EL (cell line): ENCODE data around the gene FLT1.

Experiments
- DNase-seq: peaks from one replicate; pipeline ENCODE4 v3.0.0-alpha.2; 2016

The FLT1 gene

DNA sequence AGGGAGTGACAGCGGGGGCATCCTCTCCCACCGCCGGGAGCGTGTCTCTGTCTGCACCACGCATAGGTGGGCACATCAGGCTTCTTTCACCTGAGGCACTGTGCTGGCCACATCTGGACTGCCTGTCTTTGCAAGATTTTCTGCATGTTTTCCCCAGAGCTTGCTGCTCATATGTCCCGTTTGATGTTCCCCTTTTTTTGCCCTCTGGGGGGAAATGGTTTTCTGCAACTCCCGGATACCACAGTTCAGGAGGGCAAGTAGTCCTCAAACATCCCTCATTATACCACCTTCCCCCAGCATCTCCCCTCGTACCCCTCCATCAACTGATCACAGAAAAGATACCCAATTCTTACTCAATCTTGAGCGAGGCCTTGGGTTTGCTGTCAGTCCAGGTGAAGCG, 188.6 kb downstream of the FLT1 start:
- no peak for DNase-seq

DNA sequence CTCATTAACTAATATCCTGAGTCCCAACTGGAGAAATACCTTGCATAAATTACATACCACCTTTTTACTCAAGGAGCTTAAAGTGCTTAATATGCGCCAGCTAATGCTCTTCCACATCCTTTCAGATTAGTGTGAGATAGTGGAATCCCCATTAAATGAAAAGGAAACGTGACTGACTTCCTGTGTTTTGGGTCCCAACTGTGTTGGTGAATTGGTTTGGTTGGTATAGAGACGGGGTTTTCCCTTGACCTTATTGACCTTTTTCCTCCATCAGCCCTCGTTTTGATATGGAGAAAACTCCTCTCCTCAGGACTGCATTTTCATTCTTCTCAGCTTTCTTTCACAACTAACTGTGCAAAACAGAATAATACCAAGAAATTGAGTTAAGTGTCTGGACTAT, 193.1 kb downstream of the FLT1 start:
- no peak for DNase-seq

DNA sequence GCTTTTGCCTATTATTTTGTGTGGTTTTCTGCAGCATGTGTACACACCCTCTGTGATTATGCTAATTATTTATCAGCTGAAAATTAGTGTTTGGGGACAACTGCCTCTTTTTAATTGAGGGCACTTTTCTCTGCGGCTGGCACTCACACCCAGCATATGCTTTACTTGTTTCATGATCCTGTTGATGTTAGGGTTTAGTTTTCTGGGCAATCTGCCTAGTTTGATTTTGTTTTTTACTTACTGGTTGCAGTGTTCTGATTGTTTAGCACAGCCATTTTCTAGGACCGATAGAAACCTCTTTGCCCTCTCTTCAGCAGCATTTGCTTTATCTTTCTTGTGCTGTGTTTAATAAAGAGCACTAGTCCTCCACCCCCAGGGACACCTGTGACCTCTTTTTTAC, 195.0 kb downstream of the FLT1 start:
- DNase-seq: no peak

DNA sequence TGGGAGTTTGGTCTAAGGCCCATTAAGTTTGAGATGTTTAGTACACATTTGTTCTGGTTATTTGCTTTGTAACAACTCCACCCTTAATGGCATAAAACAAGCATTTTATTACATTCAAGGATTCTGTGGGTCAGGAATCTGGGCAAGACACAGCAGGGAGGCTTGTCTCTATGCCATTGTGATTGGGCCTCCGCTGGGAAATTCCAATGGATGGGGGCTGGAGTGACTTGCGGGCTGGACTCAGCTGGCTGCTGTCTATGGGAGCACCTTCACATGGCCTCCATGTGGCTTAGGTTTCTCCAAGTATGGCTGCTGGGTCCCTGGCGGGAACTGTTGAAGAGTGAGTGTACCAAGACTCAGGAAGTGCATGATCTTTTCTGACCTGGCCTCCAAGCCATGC, 197.6 kb downstream of the FLT1 start:
- DNase-seq: no peak

DNA sequence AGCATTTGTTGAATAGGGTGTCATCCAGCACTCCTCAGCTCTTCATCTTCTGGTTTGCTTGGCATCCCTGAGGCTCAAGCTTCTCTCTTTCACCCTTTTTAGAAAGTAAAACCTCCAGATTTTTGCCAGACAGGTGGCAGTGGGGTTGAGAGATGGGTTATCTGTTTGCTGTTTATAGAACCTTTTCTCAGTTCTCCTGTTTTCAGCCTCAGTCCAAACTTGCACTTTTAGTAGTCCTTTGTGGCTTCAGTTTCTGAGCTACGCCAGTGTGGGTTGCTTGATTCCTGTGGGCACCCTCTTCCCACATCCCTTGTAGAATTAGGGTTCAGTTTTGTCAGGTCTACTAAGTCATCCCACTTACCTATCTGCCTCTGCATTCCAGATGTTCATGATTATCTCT, 208.7 kb downstream of the FLT1 start:
- no peak for DNase-seq

DNA sequence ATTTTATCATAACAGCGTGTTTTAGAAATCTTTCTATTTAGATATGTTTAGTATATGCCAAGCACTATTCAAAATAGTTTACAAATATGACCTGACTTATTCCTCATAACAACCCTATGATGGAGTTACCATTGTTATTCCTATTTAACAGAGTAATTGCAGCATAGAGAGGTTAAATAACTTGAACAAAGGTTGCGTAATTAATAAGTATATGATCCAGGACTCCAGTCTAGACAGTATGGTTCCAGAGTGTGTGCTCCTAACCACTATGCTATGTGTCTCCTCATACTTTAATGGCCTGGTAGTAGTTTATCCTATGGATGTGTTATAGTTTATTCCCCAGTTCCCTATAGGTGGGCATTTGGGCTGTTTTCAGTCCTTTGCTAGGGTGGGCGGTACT, 211.3 kb downstream of the FLT1 start:
- no peak for DNase-seq

DNA sequence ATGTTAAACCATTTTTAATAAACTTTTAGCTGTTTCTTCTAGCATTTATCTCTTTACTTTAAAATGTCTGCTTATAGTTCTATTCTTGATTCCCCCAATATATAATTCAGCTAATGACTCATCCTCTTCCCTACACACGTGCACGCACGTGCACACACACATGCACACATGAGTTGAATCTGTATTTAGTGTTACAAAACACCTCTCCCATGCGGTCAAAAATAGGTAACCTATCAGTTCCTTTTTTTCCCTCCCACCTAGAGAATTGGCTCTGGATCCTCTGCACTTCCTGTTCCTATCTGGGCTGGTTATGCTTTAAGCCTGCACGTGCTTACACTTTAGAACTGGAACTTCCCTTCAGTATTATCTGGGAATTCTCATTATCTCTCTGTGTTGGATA, 212.5 kb downstream of the FLT1 start:
- no peak for DNase-seq

DNA sequence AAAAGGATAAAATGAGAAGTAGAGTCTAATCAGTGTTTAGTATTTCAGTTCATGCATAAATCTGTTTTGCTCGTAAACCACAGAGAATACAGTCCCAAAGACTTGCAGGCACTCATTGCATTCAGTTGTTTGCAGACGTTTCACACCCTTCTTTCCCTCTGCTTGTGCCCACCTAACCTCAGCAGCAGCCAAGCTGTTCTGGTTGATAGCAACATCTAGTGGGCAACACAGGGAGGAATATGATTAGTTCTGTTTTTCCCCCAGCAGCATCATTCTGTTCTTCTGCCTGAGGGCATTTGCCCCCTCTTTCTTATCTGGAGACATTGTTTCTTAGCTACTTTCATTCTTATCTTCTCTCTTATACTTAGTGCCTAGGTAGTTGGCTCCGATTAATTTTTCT, 221.0 kb downstream of the FLT1 start:
- no peak for DNase-seq

DNA sequence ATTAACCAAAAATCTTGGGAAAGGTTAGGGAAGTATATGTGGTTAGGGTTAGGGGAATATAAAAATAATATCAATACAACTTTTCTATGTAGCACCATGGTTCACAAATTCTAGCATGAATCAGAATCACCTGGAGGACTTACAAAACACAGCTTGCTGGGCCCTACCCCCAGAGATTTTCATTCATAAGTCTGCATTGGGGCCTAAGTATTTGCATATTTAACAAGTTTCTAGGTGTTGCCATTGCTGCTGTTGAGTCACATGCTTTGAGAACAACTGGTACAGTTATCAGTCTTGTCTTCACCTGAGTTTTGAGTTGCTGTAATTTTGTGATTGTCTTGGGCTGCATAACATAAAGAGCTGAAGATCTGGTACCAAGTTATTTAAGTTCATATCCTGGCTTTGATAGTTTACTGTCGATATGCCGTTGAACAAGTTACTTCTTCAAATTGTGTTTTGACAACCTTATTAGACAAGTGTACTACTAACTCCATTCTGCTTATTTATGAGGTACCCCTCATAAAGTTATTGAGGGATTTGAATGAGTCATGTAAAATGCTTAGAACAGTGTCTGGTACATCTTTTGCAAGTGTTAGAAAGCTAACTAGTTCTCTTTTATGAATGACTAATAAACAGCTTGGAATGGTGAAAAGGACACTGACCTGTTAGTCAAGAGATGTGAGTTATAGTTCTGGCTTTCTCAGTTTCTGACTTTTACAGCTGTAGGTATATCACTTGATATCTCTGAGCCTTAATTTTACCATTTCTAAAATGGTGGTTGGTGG, 223.7 kb downstream of the FLT1 start:
- DNase-seq: no peak

DNA sequence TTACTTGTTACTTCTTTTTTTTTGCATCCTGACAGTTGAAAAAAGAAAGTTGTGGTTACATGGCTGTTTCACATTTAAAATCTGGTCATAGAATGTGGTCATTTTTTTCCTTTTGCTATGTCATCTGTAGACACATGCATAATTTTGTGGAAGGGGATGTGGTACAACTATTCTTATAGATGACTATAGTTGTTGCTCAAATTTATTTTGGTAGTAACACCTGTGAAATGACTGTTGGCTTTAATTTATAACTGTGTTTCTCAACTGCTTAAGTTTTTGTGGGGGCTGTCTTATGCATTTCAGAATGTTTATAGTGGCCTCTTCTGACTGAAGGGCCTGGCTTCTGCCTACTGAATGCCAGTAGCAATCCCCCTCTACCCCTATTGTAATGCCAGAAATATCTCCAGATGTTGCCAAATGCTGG, 226.1 kb downstream of the FLT1 start:
- no peak for DNase-seq

DNA sequence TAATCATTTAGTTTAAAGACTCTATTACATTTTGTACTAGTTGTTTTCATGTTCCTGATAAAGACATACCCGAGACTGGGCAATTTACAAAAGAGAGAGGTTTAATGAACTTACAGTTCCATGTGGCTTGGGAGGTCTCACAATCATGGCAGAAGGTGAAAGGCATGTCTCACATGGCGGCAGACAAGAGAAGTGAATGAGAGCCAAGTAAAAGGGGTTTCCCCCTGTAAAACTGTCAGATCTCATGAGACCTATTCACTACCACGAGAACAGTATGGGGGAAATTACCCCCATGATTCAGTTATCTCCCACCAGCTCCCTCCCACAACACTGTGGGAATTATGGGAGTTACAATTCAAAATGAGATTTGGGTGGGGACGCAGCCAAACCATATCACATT, 227.4 kb downstream of the FLT1 start:
- no peak for DNase-seq

DNA sequence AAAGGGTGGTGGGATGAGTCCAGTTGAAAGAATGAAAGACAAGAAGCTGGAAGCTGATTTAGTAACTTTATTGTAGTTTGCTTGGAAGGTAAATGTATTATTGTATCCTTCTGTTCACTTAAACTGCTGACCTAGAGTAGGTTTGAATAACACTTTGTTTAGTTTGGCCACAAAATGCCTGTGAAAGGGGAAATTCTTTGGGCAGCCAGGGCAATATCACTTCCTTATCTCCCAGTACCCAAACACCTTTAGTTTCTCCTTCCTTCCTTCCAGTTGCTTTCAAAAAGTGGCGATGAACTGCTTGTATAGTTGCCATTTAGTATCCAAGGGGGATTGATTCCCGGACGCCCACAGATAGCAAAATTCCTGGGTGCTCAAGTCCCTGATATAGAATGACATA, 236.5 kb downstream of the FLT1 start:
- DNase-seq: no peak

DNA sequence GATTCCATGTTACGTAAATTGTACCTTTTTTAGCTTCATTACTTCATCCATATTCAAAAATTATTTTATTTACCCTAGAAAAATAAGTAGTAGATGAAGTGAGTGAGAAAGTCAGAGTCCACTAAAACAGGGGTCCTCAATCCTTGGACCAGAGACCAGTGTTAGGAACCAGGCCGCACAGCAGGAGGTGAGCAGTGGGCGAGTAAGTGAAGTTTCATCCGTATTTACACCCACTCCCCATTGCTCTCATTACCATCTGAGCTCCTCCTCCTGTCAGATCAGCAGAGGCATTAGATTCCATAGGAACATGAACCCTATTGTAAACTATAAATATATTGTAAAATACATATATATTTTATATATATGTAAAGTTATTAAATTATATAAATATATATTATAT, 237.6 kb downstream of the FLT1 start:
- no peak for DNase-seq

DNA sequence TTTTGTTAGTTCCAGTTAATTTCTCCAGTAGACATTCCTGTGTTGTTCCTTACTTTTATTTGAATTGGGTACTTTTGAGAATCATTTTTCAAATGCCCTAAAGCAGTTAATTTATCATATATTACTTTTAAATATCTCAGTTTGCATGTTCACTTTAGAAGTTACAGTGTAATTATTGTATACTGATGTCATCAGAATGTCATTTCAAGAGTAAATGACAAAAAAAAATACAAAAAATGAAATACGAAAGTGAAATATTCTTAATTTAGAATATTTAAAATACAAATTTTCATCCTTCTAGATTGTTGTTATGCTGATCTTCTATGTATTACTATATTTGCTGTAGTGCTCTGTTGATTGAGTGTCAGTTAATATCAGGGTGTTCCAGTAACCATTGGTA, 242.4 kb downstream of the FLT1 start:
- no peak for DNase-seq

DNA sequence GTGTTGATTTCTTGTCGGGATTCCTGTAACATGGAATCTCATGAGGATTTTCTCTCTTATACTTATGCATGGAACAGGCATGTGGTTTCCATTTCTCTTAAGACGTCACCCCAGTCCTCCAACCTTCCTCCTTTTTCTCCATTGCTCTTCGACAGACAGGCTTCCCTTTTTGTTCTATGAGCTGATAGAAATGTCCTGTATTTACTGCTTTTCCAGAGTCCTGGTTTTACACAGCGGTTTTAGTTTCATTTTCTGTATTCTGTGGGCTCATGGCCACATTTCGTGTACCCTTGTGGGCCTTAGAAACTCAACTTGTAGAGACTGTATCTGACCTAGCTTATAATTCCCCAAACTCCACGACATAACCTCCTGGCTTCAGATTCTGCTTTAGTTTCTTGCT, 243.5 kb downstream of the FLT1 start:
- DNase-seq: no peak

DNA sequence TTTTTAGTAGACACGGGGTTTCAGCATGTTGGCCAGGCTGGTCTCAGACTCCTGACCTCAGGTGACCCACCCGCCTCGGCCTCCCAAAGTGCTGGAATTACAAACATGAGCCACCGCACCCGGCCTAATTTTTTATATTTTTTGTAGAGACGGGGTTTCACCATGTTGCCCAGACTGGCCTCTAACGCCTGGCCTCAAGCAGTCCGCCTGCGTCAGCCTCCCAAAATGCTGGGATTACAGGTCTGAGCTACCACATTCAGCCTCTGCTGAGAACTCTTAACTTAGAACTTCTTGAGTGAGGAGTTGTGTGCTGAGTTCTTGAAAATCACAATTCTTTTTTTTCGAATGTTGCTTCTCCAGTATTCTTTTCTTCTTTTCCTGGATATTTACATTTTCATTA, 244.4 kb downstream of the FLT1 start:
- no peak for DNase-seq
